Stimulated activated effector memory CD8-positive, alpha-beta T cell treated with anti-CD3 and anti-CD28 coated beads, Interleukin-12 subunit alpha, Interleukin-12 subunit beta, amount 100 ng/mL, for 72 hours (primary cell): Measurements from ENCODE around the gene LMBRD1.
"Not testable (repeated sequence)": the region's sequence is repeated elsewhere in the genome, so short reads cannot be mapped to it uniquely, and the experiment has no call there.

Source experiments
- ATAC-seq: fragments of 150-1000 bp; cut with Tn5 transposase; 2 replicates; pipeline ENCODE4 v1.10.0; 2021
- DNase-seq, 2 donors: peaks; one replicate each; pipeline ENCODE4 v3.0.0; 2021 to 2022; ENCODE audit warnings: low spot score in 2 of 2
- H3K27ac Mint-ChIP-seq: one replicate; pipeline ENCODE4 v1.8.0; 2022; ENCODE audit warnings: mild to moderate bottlenecking, mixed read lengths
- H3K36me3 Mint-ChIP-seq: one replicate; pipeline ENCODE4 v1.8.0; 2022; ENCODE audit warnings: mild to moderate bottlenecking, mixed read lengths
- H3K4me1 Mint-ChIP-seq: one replicate; pipeline ENCODE4 v1.8.0; 2022; ENCODE audit warnings: mixed read lengths
- H3K4me3 Mint-ChIP-seq: one replicate; pipeline ENCODE4 v1.8.0; 2022; ENCODE audit warnings: mild to moderate bottlenecking, mixed read lengths
- H3K9me3 Mint-ChIP-seq: one replicate; pipeline ENCODE4 v1.8.0; 2022; ENCODE audit warnings: mixed read lengths

The LMBRD1 gene

DNA sequence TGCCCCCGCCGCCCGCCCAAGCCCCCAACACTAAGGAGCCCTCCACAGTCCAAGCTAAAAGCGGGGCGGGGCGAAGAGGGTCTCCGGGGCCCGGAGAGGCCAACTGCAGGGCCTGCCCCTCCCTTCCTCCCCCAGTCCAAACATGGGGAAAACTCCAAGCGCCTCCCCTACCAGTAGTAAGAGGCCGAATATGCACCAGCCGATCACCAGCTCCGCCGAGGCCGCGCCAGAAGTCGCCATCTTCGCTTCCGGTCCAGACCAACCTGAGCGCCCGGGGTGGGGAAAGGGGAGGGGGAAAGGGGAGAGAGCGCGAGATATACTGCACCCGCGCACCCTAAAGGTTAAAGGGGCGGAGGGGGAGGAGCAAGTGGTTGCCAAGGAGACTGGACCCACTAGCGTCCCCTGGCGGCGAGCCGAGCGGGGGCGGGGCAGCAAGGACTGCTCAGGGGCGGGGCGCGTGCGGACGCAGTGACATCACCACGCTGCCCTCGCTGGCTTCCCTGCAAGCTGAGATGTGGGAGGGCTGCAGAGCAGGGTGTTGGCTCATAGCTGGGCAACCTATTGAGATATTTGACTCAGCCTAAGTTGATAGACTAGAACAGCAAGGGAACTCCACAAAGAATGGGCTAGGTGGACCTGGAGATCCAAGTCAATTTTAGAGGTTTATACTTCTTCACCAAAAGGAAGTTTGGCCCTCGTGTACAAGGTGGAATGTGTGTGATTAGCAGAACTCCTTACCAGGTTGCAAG is at the start of gene LMBRD1:
Gene LMBRD1, minus strand, starts transcription at position 369 of the 749 bp plus-strand sequence. Its CDS starts 129 bp downstream, at position 240.
- Mint-ChIP-seq H3K9me3 (no peaks in the 10 kb centered on the region), H3K27ac (peak within 1 kb of the TSS; percentile 95), H3K4me3 (peak within 1 kb of the TSS; percentile 88)

DNA sequence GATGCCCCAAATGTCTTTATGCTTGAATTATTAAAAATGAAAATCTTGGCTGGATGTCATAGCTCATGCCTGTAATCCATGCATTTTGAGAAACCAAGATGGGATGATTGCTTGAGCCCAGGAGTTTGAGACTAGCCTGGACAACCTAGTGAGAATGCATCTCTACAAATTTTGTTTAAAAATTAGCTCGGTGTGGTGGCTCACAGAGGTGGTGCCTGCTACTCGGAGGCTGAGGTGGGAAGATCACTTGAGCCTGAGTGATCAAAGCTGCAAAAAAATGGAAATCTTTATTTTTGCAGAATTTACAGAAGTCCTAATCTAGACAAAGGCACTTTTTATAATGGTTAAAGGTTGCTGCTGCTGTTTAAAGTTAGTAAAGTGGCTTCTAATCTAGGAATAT is 49.5 kb upstream of the LMBRD1 start:
- no peak for ATAC-seq
- H3K36me3 Mint-ChIP-seq, result no peaks in the 10 kb centered on the region
- no peak for DNase-seq
- H3K9me3 Mint-ChIP-seq, result no peaks in the 10 kb centered on the region
- H3K4me1 Mint-ChIP-seq, result no peaks in the 10 kb centered on the region
- H3K4me3 Mint-ChIP-seq, result no peak overlapping the region
- H3K27ac Mint-ChIP-seq, result no peak overlapping the region

More for the DNA sequence above, at the start of gene LMBRD1:
- H3K4me1 Mint-ChIP-seq, result peaks cover 40% of the 10 kb centered on the region
- ATAC-seq (peak; percentile 97), DNase-seq (peak; percentile 100)
- H3K36me3 Mint-ChIP-seq, result no peaks in the 10 kb centered on the region

DNA sequence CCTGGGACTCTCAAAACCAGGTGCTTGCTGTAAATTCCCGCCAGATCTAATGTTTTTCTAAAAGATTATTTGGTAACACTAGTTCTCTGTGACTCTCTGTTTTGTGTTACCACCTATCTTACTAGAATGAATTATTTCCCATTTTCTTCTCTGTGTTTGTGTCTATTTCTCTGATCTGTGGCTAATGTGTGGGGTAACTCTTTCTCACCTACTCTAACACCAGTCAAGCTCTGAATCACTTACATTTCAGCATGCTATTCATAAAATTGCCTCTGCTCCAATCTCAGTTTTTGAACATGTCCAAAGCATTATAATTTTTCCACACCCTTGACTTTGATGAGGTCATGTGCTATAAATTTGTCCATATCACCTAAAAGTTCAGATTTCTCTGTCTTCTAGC is 46.4 kb upstream of the LMBRD1 start:
- ATAC-seq, result no peak
- Mint-ChIP-seq H3K9me3 (no peaks in the 10 kb centered on the region), H3K4me1 (no peaks in the 10 kb centered on the region), H3K36me3 (no peaks in the 10 kb centered on the region), H3K27ac (no peak overlapping the region), H3K4me3 (no peak overlapping the region)
- no peak for DNase-seq

DNA sequence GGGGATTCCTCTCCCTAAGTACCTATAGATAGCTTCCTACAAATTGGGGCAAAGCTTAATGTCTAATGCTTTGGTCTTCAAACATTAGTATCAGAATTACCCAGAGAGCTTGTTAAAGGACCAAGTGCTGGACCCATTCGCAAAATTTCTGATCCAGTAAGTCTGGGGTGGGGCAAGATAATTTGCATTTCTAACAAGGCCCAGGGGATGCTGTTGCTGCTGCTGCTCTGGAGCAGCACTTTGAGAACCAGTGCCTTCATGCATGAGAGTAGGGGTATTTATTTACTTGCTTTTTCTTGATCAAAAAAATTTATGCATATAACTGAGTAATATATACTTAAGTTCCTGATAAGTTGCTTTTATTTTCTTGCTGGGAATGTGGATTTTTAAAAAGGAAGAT is 45.1 kb upstream of the LMBRD1 start:
- DNase-seq (no peak), ATAC-seq (no peak)
- Mint-ChIP-seq H3K9me3 (no peaks in the 10 kb centered on the region), H3K36me3 (no peaks in the 10 kb centered on the region), H3K4me1 (no peaks in the 10 kb centered on the region), H3K4me3 (no peak overlapping the region), H3K27ac (no peak overlapping the region)

DNA sequence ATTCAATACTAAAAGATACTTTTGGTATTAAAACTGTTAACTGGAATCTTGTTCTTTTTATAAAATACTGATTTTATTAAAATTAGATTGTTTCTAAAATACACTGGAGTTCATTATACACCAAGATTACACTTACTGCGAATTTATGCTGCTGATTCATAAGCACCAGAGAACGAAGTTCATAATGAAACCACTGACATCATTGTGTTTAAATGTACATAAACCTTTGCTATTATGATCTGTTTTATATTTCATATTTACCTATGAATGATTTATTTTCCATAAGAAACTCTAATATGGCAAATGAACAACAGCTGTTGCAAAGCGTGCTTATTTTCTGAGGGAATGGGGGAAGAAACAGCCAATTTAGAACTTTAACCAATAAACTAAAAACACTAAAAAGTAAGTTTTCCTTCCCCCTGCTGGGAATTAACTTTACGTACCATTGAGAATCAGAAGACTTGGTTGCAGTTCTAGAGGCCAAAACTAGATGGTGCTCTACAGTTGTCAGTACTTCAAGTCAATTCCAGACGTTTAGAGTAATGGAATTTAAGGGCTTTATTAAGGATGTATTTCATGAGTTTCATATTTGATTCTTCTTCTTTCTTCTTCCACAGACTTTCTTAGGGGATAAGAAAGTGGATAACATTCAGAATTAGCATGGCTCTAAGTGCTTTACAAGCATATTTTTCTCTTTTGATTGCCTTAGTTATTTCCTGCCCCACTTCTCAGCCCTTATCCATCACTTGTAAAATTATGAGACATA is 38.8 kb upstream of the LMBRD1 start:
- ATAC-seq, result peak; percentile 85
- Mint-ChIP-seq H3K9me3 (no peaks in the 10 kb centered on the region), H3K27ac (no peak overlapping the region), H3K36me3 (no peaks in the 10 kb centered on the region), H3K4me3 (no peak overlapping the region), H3K4me1 (peaks cover 6% of the 10 kb centered on the region)
- DNase-seq, result no peak

DNA sequence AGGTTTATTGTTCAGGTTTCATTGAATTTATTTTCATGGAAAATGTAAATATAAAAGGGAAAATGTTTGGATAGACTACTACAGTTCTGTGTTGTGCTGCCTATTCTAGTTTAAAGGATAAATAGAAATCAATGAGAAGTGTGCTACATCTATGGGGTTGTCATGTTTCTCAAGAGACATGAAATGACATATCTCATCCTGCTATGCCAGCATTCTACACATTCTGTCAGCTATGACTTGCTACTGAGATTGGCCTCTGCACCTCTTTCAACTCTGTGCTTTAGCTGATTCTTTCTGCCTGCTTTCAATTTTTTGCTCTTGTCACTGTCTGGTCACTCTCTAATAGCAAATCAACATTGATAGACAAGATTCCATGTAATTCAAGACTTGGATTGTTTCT is 35.7 kb upstream of the LMBRD1 start:
- DNase-seq, result no peak
- Mint-ChIP-seq H3K4me3 (no peak overlapping the region), H3K36me3 (no peaks in the 10 kb centered on the region), H3K27ac (no peak overlapping the region), H3K9me3 (no peaks in the 10 kb centered on the region), H3K4me1 (peaks cover 6% of the 10 kb centered on the region)
- ATAC-seq, result no peak

DNA sequence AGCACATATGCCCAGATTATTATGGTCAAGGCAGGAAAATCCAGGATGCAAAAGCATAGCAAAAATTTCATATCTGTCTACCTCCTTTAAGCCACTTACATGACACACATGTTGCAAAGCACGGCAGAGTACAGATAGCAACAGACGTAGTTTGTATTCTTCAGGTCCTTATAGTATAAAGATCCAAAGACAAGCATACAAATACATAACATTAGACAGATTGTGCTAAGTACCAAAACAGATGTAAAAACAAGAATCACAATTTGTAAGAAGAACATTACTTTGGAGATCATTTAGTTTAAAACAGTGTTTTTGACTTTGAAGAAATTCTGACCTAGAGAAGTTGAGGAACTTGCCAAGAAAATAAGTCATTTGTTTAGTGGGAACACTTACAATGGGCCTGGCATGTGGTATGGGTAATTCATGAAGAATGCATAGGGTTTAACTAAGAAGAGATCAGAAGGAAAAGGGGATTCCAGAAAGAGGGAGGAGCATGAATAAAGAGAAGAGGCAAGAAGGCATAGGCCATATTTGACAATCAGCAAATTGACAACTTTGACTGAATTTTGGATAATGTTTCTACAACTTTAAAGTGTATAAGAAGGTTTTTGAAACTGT is 30.6 kb upstream of the LMBRD1 start:
- H3K36me3 Mint-ChIP-seq, result no peaks in the 10 kb centered on the region
- no peak overlapping the region for H3K4me3 Mint-ChIP-seq
- H3K9me3 Mint-ChIP-seq, result no peaks in the 10 kb centered on the region
- ATAC-seq (no peak), DNase-seq (no peak)
- H3K4me1 Mint-ChIP-seq, result no peaks in the 10 kb centered on the region
- H3K27ac Mint-ChIP-seq, result no peak overlapping the region

DNA sequence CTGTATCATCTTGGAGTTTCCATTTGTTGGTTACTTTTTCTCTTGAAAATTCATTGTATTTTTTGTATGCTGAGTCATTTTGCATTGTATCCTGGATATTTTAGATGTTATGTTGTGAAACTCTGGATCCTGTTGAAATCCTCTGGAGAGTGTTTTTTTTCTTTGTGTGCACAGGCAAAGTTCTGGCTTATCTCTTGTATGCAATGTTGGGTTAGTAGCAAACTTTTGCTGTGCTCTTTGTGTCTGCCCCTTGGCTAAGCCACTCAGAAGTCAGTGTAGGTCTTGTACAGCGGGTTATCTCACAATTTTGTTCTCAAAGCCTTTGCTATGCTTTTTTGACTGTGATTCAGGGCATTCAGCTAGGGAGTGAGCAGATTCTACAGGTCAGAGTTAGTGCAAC is 29.1 kb upstream of the LMBRD1 start:
- ATAC-seq, result no peak

DNA sequence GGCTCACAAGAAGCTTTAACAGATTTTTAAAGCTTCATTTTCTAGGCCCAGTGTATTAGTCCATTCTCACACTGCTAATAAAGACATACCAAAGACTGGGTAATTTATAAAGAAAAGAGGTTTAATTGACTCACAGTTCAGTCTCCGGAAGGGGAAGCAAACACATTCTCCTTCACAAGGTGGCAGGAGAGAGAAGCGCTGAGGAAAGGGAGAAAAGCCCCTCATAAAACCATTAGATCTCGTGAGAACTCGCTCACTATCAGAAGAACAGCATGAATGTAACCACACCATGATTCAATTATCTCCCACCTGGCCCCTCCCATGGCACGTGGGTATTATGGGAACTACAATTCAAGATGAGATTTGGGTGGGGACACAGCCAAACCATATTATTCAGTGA is 27.5 kb upstream of the LMBRD1 start:
- ATAC-seq, H3K9me3 Mint-ChIP-seq, DNase-seq, H3K4me3 Mint-ChIP-seq, H3K36me3 Mint-ChIP-seq, H3K4me1 Mint-ChIP-seq, H3K27ac Mint-ChIP-seq: not testable (repeated sequence)

More for the DNA sequence above, 29.1 kb upstream of the LMBRD1 start:
- Mint-ChIP-seq H3K4me3 (no peak overlapping the region), H3K9me3 (no peaks in the 10 kb centered on the region), H3K27ac (no peak overlapping the region), H3K36me3 (no peaks in the 10 kb centered on the region), H3K4me1 (no peaks in the 10 kb centered on the region)
- DNase-seq, result no peak

DNA sequence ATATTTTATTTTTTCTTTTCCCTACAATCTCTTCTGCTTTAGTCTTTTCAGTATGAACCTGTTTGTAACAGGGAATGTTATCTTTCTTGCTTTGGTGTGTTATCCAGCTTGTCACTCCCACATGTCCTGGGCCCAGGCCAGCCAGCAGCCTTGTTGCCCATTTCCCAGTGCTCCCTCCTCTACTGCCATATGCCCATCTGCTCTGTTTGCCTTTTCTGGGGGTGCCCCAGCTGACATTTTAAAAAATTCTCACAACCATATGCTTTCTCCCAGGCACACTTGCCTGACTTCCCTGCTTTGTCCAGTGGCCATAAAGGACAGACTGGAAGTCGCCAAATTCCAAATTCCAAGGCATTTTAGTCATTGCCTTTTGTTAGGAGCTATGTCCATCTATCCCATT is 23.6 kb upstream of the LMBRD1 start:
- no peak overlapping the region for H3K27ac Mint-ChIP-seq
- H3K4me1 Mint-ChIP-seq, result peaks cover 15% of the 10 kb centered on the region
- no peaks in the 10 kb centered on the region for H3K36me3 Mint-ChIP-seq
- DNase-seq (no peak), ATAC-seq (no peak)
- no peaks in the 10 kb centered on the region for H3K9me3 Mint-ChIP-seq
- H3K4me3 Mint-ChIP-seq, result no peak overlapping the region

DNA sequence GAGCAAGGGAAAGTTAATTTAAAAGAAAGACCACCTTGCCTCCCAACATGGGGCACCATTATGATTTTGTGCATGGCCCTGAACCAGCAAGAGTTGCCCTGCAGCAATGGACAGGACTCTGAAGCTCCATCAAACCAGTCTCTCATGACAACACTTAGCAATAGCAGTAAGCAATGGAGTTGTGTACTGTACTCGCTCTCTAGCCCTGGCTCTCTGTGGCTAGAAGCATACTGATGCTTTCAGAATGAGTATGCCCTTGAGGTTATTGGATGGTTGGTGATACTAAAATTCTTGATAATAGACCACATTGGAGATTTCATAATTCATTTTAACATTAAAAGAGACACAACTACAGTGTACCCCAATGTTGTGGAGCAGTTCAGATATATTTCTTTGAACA is 23.2 kb upstream of the LMBRD1 start:
- no peak overlapping the region for H3K27ac Mint-ChIP-seq
- H3K36me3 Mint-ChIP-seq, result no peaks in the 10 kb centered on the region
- peaks cover 19% of the 10 kb centered on the region for H3K4me1 Mint-ChIP-seq
- ATAC-seq (peak; percentile 83), DNase-seq (no peak)
- no peak overlapping the region for H3K4me3 Mint-ChIP-seq
- H3K9me3 Mint-ChIP-seq, result no peaks in the 10 kb centered on the region

DNA sequence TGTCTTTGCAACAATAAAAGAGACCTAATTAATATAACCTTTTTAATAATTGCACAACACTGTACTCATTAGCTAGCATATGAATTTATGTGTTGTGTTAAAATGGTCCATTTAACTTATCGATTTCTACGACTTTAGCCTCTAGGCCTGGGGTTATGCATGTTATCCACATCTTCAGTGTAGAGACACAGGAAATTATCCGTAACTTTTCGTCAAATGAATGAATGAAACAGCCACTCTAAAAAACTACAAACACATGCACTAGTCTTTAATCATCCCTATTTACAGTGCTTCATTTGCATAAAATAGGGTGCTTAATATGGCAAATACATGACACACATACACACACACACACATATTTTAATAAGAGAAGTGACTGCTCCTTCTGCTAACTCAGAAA is 22.3 kb upstream of the LMBRD1 start:
- Mint-ChIP-seq H3K4me3 (no peak overlapping the region), H3K9me3 (no peaks in the 10 kb centered on the region), H3K27ac (no peak overlapping the region), H3K36me3 (no peaks in the 10 kb centered on the region), H3K4me1 (peaks cover 22% of the 10 kb centered on the region)
- no peak for ATAC-seq
- no peak for DNase-seq

DNA sequence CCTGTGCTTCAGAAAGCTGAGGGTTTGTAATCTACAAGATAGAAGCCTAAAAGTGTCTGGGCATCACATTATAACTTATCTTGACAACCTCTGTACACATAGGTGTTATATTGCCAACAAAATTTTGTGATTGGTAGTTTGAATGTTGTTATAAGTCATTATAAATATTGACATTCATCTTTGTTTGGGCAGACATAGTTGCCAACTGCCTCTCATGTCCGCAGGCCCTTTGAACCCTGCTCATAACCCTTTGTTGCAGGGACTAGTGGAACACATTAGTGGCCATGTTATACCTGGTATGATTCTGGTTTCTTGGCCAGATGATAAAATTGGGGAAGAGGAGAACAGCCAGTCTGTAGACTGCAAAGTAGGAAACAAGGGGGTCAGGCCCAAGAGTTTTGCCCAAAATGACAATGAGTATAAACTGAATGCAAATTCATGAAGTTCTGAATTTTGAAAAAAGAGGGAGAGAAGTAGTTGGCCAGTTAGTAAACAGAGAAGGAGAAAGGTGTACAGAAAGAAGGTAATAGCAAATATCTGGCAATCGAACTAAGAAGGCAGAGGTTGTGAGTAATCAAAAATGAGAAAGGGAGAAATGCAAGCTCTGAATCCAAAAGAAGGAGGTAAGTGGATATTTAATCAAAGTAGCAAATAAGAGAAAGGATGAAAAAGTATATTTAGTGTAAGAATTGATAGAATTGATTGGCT is 21.6 kb upstream of the LMBRD1 start:
- Mint-ChIP-seq H3K36me3 (no peaks in the 10 kb centered on the region), H3K9me3 (no peaks in the 10 kb centered on the region), H3K4me3 (no peak overlapping the region), H3K27ac (no peak overlapping the region), H3K4me1 (peaks cover 29% of the 10 kb centered on the region)
- DNase-seq, result no peak
- no peak for ATAC-seq

DNA sequence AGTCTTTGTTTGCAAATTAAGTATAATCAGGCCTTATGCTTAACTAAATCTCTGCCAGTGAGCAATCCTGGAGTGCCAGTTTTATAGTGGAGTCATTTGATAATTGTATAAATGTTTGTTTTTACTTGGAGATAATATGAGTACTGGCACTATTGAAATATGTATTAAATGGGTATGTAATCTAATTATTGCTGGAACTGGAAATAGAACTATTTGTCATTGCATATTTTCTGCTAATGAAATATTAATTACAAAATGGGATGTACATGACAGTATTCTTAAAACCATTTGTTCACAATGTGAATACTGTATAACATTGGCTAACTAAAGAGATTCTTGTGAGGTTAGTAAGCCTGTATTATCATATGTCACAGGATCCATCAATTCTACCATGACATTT is 20.5 kb upstream of the LMBRD1 start:
- Mint-ChIP-seq H3K27ac (no peak overlapping the region), H3K4me1 (peaks cover 37% of the 10 kb centered on the region), H3K36me3 (no peaks in the 10 kb centered on the region), H3K9me3 (no peaks in the 10 kb centered on the region), H3K4me3 (no peak overlapping the region)
- ATAC-seq (no peak), DNase-seq (no peak)

DNA sequence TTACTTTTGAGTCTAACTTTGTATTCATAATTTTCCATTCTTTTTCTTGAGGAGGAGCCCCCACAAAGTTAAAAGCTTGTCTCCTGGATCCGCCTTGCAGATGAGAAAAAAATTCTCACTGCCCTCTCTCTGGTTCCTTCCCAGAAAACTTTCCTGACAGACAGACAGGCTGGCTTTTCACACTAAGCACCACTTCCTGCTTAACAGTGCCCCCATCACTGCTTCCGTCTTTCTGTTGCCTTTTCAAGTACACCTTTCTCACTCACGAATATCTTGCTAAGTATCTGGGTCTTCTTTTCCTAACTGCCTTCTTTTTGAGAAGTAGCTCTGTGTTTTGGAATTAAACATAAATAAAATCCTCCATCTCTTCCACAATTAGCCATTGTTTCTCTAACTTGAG is 19.8 kb upstream of the LMBRD1 start:
- peaks cover 43% of the 10 kb centered on the region for H3K4me1 Mint-ChIP-seq
- peak overlapping the region; percentile 10 for H3K27ac Mint-ChIP-seq
- no peaks in the 10 kb centered on the region for H3K9me3 Mint-ChIP-seq
- DNase-seq (no peak), ATAC-seq (no peak)
- no peaks in the 10 kb centered on the region for H3K36me3 Mint-ChIP-seq
- H3K4me3 Mint-ChIP-seq, result peak overlapping the region; percentile 40
